NCI-H2196 treated with DMSO at 0.1 percent for 48 hours (cell line): ENCODE measurements around the gene MAP2.

Experiments
- DNase-seq: peaks from one replicate; lab custom pipeline; 2025; ENCODE audit not compliant: unreplicated experiment; lab: John Stamatoyannopoulos, UW

The MAP2 gene

DNA sequence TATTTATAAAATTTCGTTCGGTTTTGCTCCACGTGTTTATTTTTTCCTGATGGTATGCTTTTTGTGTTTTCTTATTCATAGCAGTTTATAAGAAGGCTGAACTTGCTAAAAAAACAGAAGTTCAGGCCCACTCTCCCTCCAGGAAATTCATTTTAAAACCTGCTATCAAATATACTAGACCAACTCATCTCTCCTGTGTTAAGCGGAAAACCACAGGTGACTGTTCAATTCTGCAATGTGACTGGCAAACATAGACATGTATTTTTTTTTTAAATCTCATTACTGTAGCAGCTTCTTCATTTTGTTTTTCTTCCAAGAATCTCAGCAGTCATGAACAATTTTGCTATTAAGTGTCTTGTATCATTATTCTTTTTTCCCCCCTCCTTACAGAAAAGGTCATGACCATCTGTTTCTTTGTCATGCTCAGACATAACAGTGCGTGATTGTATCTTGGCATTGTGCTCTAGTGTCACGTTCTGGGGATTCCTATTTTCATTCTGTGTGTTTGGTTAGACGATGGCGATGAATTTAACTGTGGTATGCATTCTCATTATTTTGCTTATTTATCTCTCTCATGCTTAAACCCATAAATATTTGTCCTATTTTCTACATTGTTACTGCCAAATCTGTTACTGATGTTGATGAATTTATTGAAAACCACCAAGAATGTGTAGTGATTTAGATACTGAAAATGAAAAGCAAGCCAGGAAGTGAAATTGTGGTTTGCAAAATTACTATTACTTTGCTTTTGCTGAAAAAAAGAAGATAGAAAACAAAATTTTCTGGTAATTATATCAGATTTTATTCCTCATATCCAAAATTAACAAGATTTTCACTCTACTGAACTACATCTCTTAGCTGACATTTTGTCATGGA is 273.2 kb downstream of the MAP2 start:
- DNase-seq: no peak

DNA sequence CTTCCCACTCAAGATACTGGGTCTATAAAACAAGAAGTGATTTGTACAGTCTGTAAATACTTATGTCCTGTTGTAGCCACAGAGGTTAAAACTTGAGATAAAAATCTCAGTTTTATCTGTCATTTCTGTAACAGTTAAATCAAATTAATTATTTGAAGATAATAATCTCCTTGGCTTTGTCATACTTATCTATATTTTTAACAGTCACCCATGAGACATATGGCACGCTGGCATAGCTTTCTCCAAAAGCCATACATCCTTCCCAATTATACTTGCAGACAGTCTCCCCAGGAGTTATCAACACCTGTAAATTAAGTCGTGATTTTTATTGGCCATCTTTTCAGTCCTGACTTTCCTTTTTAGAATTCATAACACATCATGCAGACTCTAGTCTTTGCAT is 278.9 kb downstream of the MAP2 start:
- no peak for DNase-seq

GRCh38 chr2:209713219-209713618 is 289.4 kb downstream of the MAP2 start:
- no peak for DNase-seq

GRCh38 chr2:209719034-209719433 is 295.2 kb downstream of the MAP2 start:
- DNase-seq: no peak

DNA sequence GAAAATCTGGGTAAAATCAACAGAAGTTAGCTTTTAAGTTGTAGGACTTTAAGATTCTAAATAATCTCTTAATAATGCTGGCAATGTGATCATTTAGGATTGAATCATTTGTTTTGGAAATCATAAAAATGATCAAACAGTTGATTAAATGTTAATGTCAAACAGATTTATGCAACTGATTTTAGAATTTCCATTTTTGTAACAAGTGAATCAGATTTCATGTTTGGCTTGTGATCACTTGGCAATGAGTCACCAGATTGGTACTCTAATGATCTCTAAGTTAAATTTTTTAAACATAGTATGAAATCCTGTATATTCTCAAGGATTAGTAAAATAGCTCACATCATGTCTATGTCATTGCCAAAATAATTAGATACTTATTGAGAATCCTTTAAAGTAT is 297.6 kb downstream of the MAP2 start:
- DNase-seq: no peak

GRCh38 chr2:209726311-209726710 is 302.5 kb downstream of the MAP2 start:
- DNase-seq: no peak

- DNase-seq: no peak
These were observed 303.2 kb downstream of the MAP2 start for GRCh38 chr2:209727077-209727476.

DNA sequence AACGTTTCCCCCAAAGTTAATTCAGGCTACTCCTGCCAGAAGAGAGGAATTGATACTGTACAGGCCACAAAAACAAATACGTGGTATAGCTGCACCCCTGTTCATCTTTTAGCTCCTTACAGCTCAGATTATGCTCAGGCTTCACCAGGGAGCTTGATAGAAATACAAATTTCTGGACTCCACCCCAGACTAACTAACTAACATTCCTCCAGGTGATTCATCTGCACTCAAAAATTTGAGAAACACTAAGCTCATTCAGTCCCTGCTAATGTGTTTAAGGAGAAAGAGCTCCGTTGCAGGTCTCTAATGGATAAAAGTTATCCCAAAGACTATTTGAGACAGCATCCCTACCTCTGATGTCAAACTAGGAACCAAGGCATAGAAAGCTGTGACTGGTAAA is 311.0 kb downstream of the MAP2 start:
- DNase-seq: no peak

GRCh38 chr2:209741953-209742352 is 318.1 kb downstream of the MAP2 start:
- DNase-seq: no peak

- no peak for DNase-seq
These were observed 329.2 kb downstream of the MAP2 start for GRCh38 chr2:209753020-209753419.

- no peak for DNase-seq
These were observed 333.3 kb downstream of the MAP2 start for GRCh38 chr2:209757163-209757562.

DNA sequence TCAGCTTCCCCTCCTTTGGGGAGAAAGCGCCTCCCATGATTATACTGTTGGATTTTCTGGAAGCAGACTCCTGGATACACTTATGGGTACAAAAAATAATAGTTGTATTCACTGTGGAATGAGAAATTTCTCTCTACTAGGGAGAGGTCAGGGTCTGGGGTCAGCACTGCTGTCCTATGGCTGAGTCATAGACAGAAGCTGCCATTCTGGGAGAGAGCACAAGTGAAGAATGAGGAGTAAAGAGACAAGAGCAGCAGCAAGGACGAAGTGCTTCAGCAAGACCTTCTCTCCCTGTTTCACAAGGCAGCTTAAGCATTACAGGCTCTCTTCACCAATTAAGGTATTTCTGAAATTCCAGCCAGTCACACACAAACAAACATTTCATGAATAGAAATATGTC is 337.7 kb downstream of the MAP2 start:
- DNase-seq: no peak

- no peak for DNase-seq
These were observed 338.7 kb downstream of the MAP2 start for GRCh38 chr2:209762563-209762962.

- DNase-seq: no peak
These were observed 339.3 kb downstream of the MAP2 start for GRCh38 chr2:209763106-209763505.

DNA sequence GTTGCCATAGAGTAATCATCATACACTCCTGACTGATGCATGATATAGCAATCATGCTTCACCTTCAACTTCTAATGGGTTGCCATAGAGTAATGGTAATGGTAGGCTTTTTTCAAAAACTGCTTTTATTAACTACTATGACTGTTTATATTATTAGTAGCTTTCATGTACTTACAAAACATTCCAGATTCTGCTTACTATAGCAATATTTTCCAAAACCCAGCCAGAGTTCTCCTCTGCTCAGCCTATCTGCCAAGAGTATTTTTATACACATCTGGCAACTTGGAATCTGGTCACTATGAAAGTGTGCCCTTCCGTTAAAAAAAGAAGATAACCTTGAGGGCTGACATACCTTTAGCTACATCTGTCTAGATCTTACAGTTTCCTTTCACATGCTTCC is 342.8 kb downstream of the MAP2 start:
- no peak for DNase-seq

GRCh38 chr2:209767316-209767715 is 343.5 kb downstream of the MAP2 start:
- DNase-seq: no peak

- no peak for DNase-seq
These were observed 344.7 kb downstream of the MAP2 start for GRCh38 chr2:209768557-209768956.

GRCh38 chr2:209771474-209772289 is 347.8 kb downstream of the MAP2 start, which contains the start of gene UNC80:
Gene UNC80 (plus strand): TSS chr2:209771832. CDS start chr2:209772073, 241 bp downstream.
- peak; percentile 55 for DNase-seq

DNA sequence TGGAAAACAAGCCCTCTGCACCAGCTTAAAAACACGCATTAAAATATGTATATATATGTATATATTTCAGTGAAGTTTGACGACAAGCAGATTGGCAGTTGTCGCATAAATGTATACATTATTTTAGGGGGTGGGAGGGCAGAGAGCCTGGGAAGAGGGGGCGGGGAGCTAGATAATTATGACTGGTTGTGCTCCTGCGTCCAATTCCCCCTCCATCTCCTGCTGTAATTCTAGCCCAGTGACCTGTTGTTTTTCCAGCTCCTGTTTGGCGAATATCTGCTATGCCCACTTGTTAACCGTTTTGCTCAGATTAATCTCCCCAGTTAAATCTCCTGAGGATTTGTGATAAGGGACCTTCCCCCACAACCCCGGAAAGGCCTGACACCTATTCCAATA is 348.4 kb downstream of the MAP2 start:
- DNase-seq: peak; percentile 30

DNA sequence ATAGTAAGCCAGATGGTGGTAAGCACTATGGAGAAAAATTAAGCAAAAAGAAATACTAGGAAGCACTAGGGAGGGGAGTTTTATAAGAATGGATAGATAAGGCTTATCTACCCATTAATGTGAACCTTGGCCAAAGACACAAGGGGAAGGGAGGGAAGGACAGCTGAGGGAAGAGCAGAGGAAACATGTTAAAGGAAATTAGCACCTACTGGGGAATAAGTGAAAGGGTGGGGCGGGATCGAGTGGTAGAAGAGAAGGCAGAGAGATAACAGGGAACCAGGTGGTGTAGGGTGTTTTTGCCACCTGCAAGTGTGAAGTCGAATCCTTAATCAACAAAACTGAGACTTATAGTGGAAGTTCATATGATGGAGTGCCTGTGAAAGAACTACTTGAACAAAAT is 349.5 kb downstream of the MAP2 start:
- no peak for DNase-seq
